Mesodermal cell (in vitro differentiated cells): ENCODE data around the gene TCF23.

ENCODE experiments used
- H3K27ac ChIP-seq: 2 replicates; pipeline ENCODE4 v1.7.0; 2013; ENCODE audit warnings: mild to moderate bottlenecking, low read depth, low read length, moderate library complexity; ENCODE audit not compliant: severe bottlenecking
- H3K36me3 ChIP-seq: 2 replicates; pipeline ENCODE4 v1.7.1; 2013; ENCODE audit warnings: mild to moderate bottlenecking, low read length, moderate library complexity; ENCODE audit not compliant: control insufficient read depth, insufficient read depth
- H3K4me1 ChIP-seq: one replicate; pipeline ENCODE4 v1.7.1; 2013; ENCODE audit warnings: mild to moderate bottlenecking, low read length; ENCODE audit not compliant: insufficient read depth, control insufficient read depth, poor library complexity, severe bottlenecking
- H3K4me3 ChIP-seq: 2 replicates; pipeline ENCODE4 v1.7.0; 2013; ENCODE audit warnings: low read length, control low read depth, mild to moderate bottlenecking; ENCODE audit not compliant: insufficient read depth, poor library complexity, severe bottlenecking; ENCODE audit errors: extremely low read depth
- H3K9me3 ChIP-seq: 2 replicates; pipeline ENCODE4 v1.7.1; 2013; ENCODE audit warnings: mild to moderate bottlenecking, low read length, moderate library complexity; ENCODE audit not compliant: control insufficient read depth
- WGBS, 2 experiments: methylation state at CpG; one replicate each; pipeline ENCODE4 v1.1.5; 2013; ENCODE audit warnings: missing lambda C conversion rate in 2 of 2; ENCODE audit not compliant: insufficient coverage in 2 of 2; 5-methylcytosine and 5-hydroxymethylcytosine counted together

The TCF23 gene

GRCh38 chr2:27206346-27206745 lies 57.5 kb downstream of the TCF23 start:
- Histone ChIP-seq H3K4me3 (no peak overlapping the region), H3K27ac (no peak overlapping the region), H3K36me3 (peaks cover 83% of the 10 kb centered on the region), H3K4me1 (peaks cover 15% of the 10 kb centered on the region), H3K9me3 (no peaks in the 10 kb centered on the region)
- WGBS, 2 experiments: 94 to 100% methylated on average over 3 to 4 of the region's 6 CpGs
